Stimulated activated CD8-positive, alpha-beta memory T cell treated with anti-CD3 and anti-CD28 coated beads, Interleukin-4, amount 100 ng/mL, for 24 hours (primary cell): Measurements from ENCODE around the gene COL24A1.
"Not testable (repeated sequence)": the region's sequence is repeated elsewhere in the genome, so short reads cannot be mapped to it uniquely, and the experiment has no call there.

Experiments
- DNase-seq: peaks from one replicate; pipeline ENCODE4 v3.0.0-alpha.2; 2020; ENCODE audit warnings: low read depth

Gene COL24A1

DNA sequence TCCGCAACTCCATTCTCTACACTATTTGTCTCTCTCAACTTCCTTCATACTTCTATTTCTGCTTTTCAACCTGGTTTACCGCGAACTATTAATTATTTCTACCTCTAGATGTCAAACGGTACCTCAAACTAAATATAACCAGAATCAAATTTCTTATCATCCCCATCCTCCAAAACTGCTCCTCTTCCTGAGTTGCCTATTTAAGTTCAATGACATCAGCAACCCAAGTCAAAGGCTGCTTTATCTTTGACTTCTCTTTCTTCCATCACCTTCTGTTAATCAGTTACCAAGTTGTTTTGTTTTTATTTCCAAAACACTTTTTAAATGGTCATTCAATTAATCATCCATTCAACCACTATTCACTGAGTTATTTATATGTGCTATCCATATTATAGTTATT lies 171.9 kb downstream of the COL24A1 start:
- no peak for DNase-seq

DNA sequence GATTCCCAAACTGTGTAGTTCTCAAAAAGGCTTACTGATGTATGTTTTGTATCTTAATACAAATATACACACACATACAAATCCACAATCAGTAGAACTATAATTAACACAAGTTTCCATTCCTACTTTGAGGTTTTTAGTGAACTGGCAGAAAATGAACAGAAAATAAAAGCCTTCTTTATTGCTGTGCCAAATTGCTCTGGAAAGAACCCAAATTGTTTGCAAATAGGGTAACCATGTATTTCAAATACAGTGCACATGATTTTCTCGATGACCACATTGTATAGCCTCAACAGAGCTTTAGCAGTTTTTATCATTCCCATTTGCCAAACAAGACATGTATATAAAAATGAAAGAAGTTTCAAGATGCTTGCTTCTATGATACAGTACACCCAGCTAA lies 173.3 kb downstream of the COL24A1 start:
- DNase-seq: no peak

DNA sequence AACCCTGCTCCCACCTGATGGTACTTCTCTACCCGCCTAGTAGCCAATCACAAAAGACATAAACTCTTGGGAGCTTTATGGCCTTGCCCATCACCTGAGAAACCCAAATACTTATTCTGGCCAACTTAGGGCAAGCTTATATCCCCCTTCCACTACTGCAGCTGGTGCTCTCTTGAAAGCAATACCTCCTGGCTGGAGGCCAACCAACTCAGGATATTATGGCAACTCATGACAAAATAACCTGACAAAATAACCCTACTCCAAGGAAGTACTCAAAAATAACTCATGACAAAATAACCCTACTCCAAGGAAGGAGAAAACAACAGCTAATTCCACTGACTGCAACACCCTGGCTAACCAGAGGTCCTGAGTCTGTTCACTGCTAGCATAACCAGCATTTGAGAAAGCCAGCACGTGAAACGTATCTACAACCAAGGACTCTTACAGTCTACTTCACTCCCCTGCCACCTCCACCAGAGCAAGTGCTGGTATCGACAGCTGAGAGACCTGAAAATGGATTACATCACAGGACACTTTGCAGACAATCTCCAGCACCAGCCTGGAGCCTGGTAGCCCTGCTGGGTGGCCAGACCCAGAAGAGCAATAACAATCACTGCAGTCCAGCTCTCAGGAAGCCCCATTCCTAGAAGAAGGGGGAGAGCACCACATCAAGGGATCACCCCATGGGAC lies 179.9 kb downstream of the COL24A1 start:
- no peak for DNase-seq

DNA sequence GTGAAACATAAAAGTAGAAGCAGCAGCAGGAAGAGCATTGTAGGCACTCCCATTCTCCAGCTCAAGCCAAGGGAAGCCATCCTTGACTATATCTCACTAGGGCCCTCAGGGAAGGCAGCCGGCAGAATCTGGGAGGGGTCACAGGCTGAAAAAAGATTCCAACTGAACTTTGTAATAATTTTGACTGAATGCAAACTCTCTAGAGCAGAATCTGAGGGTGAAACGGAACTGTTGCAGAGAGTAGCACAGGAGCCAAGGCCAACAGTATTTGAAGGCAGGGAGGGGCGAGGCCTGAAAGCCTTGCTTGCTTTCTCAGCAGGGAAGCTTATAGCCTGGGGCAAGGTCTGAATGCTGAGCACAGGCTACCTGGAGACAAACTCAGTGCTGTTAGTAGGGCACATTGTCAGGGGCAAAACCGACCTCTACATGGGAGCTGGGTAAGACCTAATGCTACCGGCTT lies 180.6 kb downstream of the COL24A1 start:
- DNase-seq: no peak

DNA sequence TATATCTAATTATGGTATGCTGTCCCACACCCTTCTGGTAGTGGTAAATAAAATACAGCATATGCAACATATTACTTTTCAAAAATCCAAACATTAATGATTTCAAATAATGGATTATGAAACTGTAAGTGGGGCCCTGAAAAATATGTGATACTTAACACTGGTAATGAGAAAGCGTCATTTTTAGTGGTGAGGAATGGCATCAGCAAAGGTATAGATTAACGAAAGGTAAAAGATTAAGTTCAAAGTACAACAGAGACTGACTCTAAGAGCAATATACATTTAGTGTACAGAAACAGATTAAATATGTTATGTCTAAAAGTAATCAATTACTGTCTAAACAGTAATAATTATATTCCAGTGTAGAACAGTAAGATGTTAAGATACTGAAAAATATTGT lies 194.1 kb downstream of the COL24A1 start:
- no peak for DNase-seq

DNA sequence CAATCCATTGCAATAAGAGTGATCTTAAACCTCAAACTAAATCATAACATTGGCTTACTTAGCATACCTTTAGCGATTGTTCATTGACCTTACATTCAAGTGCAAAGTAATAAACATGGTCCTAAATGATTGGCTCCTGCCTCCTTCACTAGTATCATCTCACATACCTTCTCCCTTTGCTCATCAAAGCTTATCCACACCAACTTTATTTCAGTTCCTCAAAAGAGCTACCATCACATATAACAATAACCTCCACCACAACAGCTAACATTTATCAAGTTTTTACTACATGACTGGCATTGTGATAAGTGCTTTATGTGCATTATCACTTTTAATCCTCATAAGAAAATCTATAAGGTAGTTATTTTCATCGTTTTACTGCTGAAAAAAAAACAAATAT lies 198.8 kb downstream of the COL24A1 start:
- DNase-seq: no peak

DNA sequence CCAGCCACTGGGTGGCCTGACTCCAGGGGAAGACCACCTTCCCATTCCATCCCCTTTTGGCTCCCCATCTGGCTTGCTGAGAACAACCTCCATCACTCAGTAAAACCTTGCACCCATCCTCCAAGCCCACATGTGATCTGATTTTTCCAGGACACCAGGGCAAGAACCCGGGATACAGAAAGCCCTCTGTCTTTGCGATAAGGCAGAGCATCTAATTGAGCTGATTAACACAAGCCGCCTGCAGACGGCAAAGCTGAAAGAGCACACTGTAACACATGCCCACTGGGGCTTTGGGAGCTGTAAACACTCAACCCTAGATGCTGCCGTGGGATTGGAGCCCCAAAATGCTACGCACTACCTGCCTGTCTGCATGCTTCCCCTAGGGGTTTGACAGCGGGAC lies 201.4 kb downstream of the COL24A1 start:
- DNase-seq: not testable (repeated sequence)

DNA sequence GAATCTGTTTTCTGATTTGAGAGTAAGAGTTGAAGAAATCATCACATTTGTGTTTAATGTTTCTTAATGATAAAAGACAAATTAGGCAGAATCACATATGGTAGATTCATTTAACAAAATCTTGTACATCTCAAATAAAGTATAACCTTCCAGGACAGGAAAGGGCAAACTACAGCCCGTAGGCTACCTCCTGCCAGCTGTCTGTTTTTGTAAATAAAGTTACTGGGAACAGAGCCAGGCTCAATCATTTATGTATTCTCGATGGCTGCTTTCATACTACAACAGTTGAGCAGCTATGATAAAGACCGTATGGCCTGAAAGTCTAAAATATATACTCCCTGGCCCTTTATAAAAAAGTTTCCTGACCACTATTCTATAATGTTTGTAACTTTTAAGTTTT lies 204.1 kb downstream of the COL24A1 start:
- no peak for DNase-seq

DNA sequence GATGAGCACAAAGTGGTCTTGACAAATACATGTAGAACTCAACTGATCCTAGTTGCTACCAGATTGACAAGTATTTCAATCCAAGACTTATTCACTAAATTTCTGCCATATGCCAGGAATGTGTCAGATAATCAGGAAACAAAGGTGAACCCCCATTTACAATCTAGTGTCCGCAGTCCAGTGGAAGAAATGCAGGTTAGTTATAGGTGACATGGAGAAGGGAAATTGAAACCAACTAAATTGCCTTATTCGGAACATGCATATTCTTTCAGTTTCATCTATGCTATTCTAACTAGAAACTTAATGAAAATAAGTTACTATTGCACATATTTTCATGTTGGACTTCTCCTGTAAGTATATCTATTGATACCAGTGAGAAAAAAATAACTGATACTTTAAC lies 209.4 kb downstream of the COL24A1 start:
- DNase-seq: no peak

DNA sequence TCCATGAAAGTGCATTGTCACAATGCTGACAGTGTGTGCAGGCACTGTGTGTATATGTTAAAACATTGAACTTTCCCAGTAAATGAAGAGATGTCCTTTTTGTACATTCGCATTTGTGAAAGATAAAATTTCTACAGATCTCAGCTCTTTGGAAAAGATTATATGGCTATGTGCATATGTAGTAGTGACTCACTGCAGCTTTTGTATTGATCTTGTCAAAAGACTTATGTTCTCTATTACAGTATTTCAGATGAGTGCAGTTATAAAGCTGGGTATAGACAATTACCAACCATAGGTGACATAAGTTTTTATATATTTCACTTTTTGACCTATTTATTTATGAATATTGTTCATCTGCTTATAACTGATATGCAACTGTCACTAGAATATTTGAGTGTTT lies 212.6 kb downstream of the COL24A1 start:
- no peak for DNase-seq

DNA sequence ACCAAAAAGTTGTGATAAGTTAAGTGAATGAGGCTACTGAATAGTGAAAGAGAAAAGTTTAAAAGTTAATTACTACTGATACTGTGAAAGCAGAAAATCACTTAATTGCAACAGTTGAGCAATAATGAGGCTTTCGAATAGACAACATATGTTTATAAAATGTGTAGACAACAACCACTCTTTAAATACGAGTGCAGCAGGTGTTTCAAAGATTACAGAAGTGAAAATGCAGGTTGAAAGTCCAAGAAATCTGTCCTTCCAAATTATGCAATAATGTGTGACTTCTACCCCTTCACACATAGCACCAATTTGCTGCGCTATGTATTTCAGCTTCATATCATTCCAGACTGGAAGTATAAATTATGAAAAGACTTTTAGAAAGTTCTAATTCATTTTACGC lies 213.0 kb downstream of the COL24A1 start:
- no peak for DNase-seq

DNA sequence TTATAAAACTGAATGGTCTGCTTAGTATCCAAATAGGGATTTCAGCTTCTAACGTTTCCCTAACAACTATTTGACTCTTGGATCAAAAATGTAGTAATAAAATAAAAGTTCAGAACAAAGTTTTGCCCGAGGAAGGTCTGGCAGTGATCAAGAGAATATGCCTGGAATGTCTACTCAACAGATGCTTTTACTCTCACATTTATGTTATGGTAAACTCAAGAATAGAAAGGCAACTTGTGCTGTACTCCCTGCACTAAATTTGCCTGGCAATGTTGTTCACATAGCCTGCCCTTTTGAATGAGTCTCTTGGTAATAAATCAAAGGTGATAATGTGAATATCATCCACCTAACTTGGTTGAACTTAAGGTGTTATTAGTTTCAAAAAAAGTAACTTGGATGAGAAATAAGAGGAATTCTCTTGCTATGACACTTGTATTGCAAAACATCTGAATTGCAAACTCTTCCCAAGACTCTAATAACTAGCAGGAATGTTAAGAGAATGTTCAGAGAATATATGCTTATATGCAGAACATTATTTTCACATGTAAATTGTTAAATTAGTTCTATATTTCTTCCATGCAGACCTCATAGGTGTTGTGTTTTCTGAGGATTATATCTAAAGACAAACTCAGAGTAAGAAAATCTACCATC lies 215.8 kb downstream of the COL24A1 start:
- DNase-seq: no peak

DNA sequence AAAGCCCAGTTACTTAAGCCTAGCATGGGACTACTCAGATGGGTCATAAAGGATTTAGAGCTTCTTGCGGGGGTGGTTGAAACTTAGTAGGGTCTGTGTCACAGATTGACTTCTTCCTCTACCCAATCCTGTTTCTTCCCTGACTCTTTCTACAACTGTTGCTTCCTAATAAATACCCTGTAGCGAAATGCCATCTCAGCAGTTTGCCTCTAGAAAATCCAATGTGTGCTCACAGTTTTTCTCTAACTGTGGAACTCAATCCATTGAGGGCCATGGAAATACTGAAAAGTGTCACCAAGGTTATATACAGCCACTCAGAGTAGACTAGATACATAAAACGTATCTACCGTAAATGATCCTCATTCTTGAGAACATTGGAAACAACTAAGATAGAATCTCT lies 217.7 kb downstream of the COL24A1 start:
- no peak for DNase-seq

DNA sequence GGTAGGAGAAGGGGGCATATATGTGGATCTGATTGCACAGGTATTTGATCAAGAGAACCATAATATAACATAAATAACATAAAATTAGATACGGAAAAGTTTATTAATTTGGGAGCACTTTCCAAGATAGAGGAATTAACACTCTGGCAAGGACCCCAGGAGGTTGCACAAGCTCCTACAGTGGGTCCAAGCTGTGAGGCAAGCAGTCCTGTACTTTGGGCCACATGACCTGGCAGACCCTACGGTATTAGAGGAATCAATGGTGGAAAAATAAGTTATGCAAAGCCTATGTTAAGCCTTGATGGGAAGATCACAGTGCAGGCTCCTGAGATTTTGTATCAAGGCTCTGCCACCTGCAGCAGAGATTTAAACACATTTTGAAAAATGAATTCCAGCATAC lies 220.1 kb downstream of the COL24A1 start:
- DNase-seq: no peak

DNA sequence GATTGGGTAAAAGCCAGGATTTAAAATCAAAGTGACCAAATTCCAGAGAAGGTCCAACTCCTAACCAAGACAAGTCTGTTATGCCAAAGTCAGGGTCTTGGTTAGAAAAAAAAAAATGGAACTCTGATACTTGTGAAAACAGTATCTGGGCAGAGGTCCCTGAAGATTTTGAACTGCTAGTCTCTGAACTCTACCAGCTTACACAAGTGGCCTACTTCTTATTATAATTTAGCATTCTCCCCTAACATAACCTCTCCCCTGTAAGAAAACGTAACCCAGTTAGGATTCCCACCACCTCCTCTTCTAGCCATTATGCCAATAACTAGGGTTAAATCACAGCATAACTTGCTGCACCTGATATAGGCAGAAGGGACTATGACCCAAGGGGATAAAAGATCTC lies 220.5 kb downstream of the COL24A1 start:
- no peak for DNase-seq

DNA sequence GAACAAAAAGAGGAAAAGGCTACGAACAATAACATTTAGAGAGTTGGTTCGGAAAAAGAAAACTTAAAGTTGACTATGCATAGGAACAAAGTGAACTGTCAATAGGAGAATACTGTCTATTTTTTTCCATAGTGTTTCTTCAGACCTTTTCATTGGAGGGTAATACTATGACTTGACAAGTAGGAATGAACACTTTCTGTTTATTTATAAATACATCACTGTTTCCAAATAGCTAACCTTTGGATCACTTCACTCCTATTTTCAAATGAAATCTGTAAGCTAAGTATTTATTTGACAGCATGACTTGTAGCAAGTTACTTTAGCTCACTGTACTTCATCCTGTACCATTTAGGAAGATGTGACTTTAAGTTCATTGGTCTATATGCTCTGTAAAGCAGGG lies 221.3 kb downstream of the COL24A1 start:
- DNase-seq: no peak

DNA sequence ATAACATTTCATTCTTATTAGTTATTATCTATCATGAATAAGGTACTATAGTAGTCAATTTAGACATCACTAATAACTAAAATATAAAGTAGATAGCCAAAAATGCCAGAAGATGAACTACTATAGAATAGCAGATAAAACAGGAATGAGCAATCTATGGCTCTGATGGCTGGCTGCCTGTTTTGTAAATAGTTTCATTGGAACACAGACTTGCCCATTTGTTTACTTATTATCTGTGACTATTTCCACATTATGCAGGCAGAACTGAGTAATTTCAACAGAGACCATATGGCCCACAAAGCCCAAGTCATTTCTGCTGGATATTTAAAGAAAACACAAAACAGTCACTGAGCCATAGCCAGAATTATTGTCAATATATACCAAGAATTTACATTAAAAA lies 222.1 kb downstream of the COL24A1 start:
- DNase-seq: no peak

DNA sequence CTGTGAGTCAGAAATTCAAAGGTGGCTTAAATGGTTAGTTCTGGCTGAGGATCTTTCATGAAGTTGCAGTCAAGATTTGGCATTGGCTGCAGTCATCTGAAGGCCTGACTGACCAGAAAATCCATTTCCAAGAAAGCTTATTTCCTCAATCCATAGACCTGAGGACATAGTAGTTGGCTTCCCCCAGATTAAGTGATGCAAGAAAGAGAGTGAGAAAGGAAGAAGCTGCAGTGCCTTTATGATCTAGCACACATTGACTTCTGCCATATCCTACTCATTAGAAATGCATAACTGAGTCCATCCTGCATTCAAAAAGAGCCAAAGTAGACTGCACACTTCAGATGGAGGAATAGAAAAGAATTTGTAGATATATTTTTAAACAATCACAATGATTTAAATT lies 222.6 kb downstream of the COL24A1 start:
- DNase-seq: no peak

DNA sequence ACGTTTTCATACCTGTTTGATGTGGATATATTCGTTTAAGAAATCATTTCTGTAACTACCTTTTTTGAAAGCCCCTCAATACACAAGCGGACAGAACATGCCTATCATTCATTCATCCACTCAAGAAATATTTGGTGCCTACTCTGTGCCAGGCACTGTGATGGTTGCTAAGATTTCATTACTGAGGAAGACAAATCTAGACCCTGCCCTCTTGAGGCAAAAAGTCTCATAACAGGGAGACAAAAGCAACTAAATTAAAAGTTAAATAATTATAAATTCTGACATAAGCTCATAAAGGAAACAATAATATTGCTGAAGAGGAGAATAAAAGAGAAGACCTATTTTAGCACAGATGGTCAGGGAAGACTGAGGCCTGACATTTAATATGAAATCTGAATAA lies 244.8 kb downstream of the COL24A1 start:
- DNase-seq: no peak

DNA sequence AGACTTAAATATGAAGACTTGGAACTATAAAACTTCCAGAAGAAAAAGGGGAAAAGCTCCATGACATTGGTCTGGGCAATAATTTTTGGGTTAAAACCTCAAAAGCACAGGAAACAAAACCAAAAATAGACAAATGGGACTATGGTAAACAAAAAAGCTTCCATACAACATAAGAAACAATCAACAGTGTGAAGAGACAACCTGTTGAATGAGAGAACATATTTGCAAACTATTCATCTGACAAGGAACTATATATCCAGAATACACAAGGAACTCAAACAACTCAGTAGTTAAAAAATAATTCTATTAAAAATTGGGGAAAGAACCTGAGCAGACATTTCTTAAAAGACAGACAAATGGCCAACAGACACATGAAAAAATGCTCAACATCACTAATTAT lies 255.7 kb downstream of the COL24A1 start:
- no peak for DNase-seq

DNA sequence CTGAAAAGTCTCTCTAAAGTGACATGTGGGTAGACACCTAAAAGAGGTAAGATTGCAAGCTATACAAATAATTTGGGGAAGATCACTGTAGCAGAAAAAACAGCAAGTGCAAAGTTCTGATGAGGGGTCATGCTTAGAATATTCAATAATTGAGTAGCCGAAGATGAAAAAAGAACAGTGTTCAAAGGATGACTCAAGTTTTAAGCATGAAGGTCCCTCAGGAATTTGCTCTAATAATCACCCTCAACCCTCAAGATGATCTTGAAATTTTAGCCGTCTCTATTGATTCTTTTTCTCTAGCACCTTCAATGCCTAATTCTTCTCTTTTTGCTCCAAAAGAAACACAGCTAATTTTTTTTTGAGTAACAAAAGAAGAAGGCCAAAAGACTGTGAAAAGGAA lies 257.7 kb downstream of the COL24A1 start:
- no peak for DNase-seq

DNA sequence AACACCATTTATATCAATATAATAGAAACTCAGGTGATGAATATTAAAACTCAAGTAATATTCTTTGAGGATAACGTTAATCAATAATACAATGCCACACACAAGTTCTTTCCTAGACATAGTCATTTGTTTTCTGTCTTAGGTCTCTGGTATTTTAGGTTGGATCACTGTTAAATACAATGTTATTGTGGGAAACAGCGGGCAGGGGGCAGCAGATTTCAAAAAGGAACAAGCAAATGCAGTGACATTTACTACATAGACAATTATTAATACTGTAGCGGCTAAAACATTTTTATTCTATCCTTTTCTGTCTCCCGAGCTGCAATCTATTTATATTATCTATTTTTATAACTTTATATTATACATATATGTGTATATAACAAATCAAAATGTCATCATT lies 261.9 kb downstream of the COL24A1 start:
- no peak for DNase-seq

DNA sequence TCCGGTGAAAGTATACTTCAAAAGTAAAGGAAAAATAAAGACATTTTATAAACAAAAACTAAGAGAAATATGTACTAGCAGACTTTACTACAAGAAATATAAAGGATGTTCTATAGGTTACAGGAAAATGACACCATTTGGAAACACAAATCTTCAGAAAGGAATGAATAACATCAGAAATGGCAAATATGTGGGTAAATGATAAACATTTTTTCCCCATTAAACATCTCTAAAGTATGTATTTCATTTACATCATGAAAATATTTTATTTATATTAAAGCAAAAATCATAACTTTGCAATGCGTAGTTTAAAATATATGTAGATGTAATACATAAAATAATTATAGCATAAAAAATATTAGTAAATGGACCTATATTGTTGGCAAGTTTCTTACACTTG lies 264.2 kb downstream of the COL24A1 start:
- DNase-seq: no peak

DNA sequence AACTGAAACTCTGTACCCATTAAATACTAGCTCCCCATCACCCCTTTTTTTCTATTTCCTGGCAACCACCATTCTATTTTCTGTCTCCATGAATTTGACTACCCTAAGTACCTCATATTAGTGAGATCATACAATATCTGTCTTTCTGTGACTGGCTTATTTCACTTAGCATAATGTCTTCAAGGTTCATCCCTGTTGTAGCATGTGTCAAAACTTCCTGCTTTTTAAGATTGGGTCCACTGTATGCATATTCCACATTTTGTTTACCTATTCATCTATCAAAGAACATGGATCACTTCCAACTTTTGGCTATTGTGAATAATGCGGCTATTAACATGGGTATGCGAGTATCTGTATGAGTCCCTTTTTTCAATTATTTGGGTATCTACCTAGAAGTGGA lies 266.7 kb downstream of the COL24A1 start:
- no peak for DNase-seq
